GM12878 (cell line): ENCODE measurements around the gene TMPRSS6. TPM values are rescaled to one million over a fixed set of nuclear protein-coding genes. Genes with fewer than 3 reads are reported as not detected.

Experiments used
- ATAC-seq: fragments of 200-7000 bp; cut with Tn5 transposase; 3 replicates; pipeline ENCODE4 v1.9.1; 2020; ENCODE audit warnings: mild to moderate bottlenecking, moderate library complexity
- BruUV-seq: library from RNA; stranded (reverse); fragments of 400-500 nt; replicated peaks from 2 replicates; lab custom pipeline; 2021; lab: Mats Ljungman, UMichigan
- CTCF ChIA-PET: fragments of 300-600 bp; sonication (Branson Sonifier 250); formaldehyde crosslinking; extraction: SDS; loops from one replicate; lab custom pipeline; 2021; ENCODE audit warnings: inconsistent platforms; lab: Yijun Ruan, JAX
- POLR2A ChIA-PET: fragments of 350-600 bp; formaldehyde crosslinking; extraction: SDS; loops from one replicate; lab custom pipeline; 2021; ENCODE audit warnings: inconsistent platforms; lab: Charles Lee
- RAD21 ChIA-PET: fragments of 300-600 bp; sonication (Branson Sonifier 250); formaldehyde crosslinking; loops from one replicate; lab custom pipeline; 2023; ENCODE audit warnings: antibody characterized with exemption; ENCODE audit not compliant: unreplicated experiment; lab: Charles Lee
- SMC1A ChIA-PET: fragments of 300-600 bp; sonication (Branson Sonifier 250); formaldehyde crosslinking; loops from one replicate; lab custom pipeline; 2023; ENCODE audit not compliant: unreplicated experiment, uncharacterized antibody; lab: Charles Lee
- DNase-seq: peaks from one replicate; pipeline ENCODE4 v3.0.0-alpha.2; 2011; ENCODE audit warnings: low read depth, low spot score
- FAIRE-seq: peaks from 3 replicates; lab custom pipeline; 2011; peaks lifted over from hg19 to GRCh38; lab: Jason Lieb, UNC
- H2AFZ ChIP-seq: 2 replicates; pipeline ENCODE4 v1.6.0; 2011; ENCODE audit warnings: low read depth, low read length, control low read depth; ENCODE audit not compliant: control insufficient read depth
- H3K27ac ChIP-seq: 2 replicates; pipeline ENCODE4 v1.5.1; 2011; ENCODE audit warnings: control low read depth; ENCODE audit not compliant: control insufficient read depth, insufficient read depth
- H3K27me3 ChIP-seq, 2 experiments: replicated peaks in 1 of 2; 2 replicates each; pipeline versions ENCODE4 v1.6.0 to v1.6.1; 2011; ENCODE audit warnings: low read length in 1 of 2; ENCODE audit not compliant: control insufficient read depth in 2 of 2, insufficient read depth in 2 of 2
- H3K36me3 ChIP-seq, 2 experiments: 2 replicates each; pipeline ENCODE4 v1.5.1; 2011; ENCODE audit warnings: low read length in 1 of 2; ENCODE audit not compliant: control insufficient read depth in 2 of 2, insufficient read depth in 2 of 2
- H3K4me1 ChIP-seq: 2 replicates; pipeline ENCODE4 v1.6.1; 2011; ENCODE audit warnings: mild to moderate bottlenecking, low read length, moderate library complexity, mixed read lengths; ENCODE audit not compliant: control insufficient read depth, insufficient read depth
- H3K4me2 ChIP-seq: 2 replicates; pipeline ENCODE4 v1.6.0; 2011; ENCODE audit warnings: control low read depth; ENCODE audit not compliant: control insufficient read depth, insufficient read depth
- H3K4me3 ChIP-seq: fragments of 200-600 bp; sonication (generic); 2 replicates; pipeline ENCODE4 v1.5.1; 2016
- H3K79me2 ChIP-seq: 2 replicates; pipeline ENCODE4 v1.6.0; 2011; ENCODE audit warnings: low read length; ENCODE audit not compliant: control insufficient read depth, insufficient read depth
- H3K9ac ChIP-seq: 2 replicates; pipeline ENCODE4 v1.8.0; 2011; ENCODE audit warnings: low read length, control low read depth, mixed read lengths; ENCODE audit not compliant: control insufficient read depth, insufficient read depth
- H3K9me3 ChIP-seq: replicated peaks from 3 replicates; pipeline ENCODE4 v1.5.1; 2011; ENCODE audit warnings: mild to moderate bottlenecking, low read length; ENCODE audit not compliant: control insufficient read depth, insufficient read depth
- H4K20me1 ChIP-seq: 2 replicates; pipeline ENCODE4 v1.6.0; 2011; ENCODE audit not compliant: control insufficient read depth, insufficient read depth
- BHLHE40 ChIP-seq, 2 experiments: fragments of 450-650 bp in 1 of 2; IDR thresholded peaks; 2 replicates each; pipeline ENCODE4 v1.6.1; 2011 to 2017; ENCODE audit warnings: low read depth in 2 of 2, borderline replicate concordance in 1 of 2, improper control_type of control experiment in 1 of 2, low read length in 1 of 2, mild to moderate bottlenecking in 1 of 2
- DPF2 ChIP-seq: fragments of 450-650 bp; IDR thresholded peaks from 2 replicates; pipeline ENCODE4 v1.6.1; 2017; ENCODE audit warnings: mild to moderate bottlenecking
- IKZF2 ChIP-seq, 2 experiments: fragments of 450-650 bp; IDR thresholded peaks; 2 replicates each; pipeline ENCODE4 v1.6.1; 2017; ENCODE audit warnings: mild to moderate bottlenecking in 2 of 2, moderate library complexity in 2 of 2
- ZBTB40 ChIP-seq: fragments of 450-650 bp; IDR thresholded peaks from 2 replicates; pipeline ENCODE4 v1.6.1; 2016; ENCODE audit warnings: mild to moderate bottlenecking, moderate library complexity, borderline replicate concordance
- WGBS: methylation state at CpG from one replicate; pipeline ENCODE4 v1.1.6; 2016; ENCODE audit warnings: low lambda C conversion rate; ENCODE audit not compliant: insufficient replicate concordance, insufficient coverage; ENCODE audit errors: missing lambda C conversion rate; 5-methylcytosine and 5-hydroxymethylcytosine counted together
- in situ Hi-C: fragments of 300-500 bp; cut with MboI; formaldehyde crosslinking; loops from 9 replicates; pipeline ENCODE4 v1.14.3; 2018; ENCODE audit warnings: mixed read lengths
- intact Hi-C: fragments of 100-400 bp; cut with micrococcal nuclease; formaldehyde crosslinking; loops from one replicate; pipeline ENCODE4 v1.14.2; 2022; ENCODE audit not compliant: unreplicated experiment
- polyA plus RNA-seq, 11 experiments: library from polyadenylated mRNA; depleted of rRNA in 4 of 11; unstranded in 6 of 11; stranded (reverse) in 5 of 11; fragments of >200 nt; fragmentation: Nextera tagmentation in 4 of 11; fragmentation: Illumina TruSeq in 1 of 11; extraction: Ambion mirVana in 4 of 11; extraction: Trizol in 1 of 11; gene quantifications; 1 replicate in 1 of 11; 2 replicates in 10 of 11; pipeline versions ENCODE4 v1.2.1 to v1.2.3, GENCODE V29; 2011 to 2016; ENCODE audit warnings: inconsistent platforms in 2 of 11, missing spikeins in 2 of 11, low read depth in 1 of 11
- total RNA-seq, 4 experiments: library from RNA; depleted of rRNA in 3 of 4; stranded (reverse); fragments of >200 nt in 3 of 4; fragmentation: Illumina TruSeq in 1 of 4; extraction: Trizol in 1 of 4; gene quantifications; 2 replicates each; pipeline versions ENCODE4 v1.2.1 to v1.2.3, GENCODE V29; 2013 to 2021

The TMPRSS6 gene
- total and polyA plus RNA-seq, 10 of the 15 experiments (the other 5 are each of a cell fraction or from before 2014, with no cell fraction given) = 0.06 to 0.69 (median 0.19) TPM; not detected in 6

GRCh38 chr22:37088108-37088605 is 21.4 kb downstream of the TMPRSS6 start:
- Histone ChIP-seq H3K4me3 (no peak overlapping the region), H3K4me2 (0 out of 2 replicates have a peak overlapping the region, but pooled peaks have one; percentile 13), H3K79me2 (no peaks in the 10 kb centered on the region), H3K9ac (no peak overlapping the region), H2AFZ (no peak overlapping the region), H3K4me1 (peaks cover 10% of the 10 kb centered on the region), H4K20me1 (no peaks in the 10 kb centered on the region), H3K27ac (no peak overlapping the region), H3K27me3 (no peaks in the 10 kb centered on the region), H3K36me3 (no peaks in the 10 kb centered on the region), H3K9me3 (no peaks in the 10 kb centered on the region)
- FAIRE-seq = no peak
- BruUV-seq = no TSS peak
- 0 out of 4 replicates have a peak, but pooled peaks of 1 of the 2 experiments have one; percentile 21 for TF ChIP-seq IKZF2 (IDR thresholded peaks at IDR 0.05)
- 0 out of 2 replicates have a peak, but pooled peaks have one; percentile 16 for TF ChIP-seq DPF2
- 0 out of 4 replicates have a peak, but pooled peaks of 1 of the 2 experiments have one; percentile 23 for TF ChIP-seq BHLHE40 (IDR thresholded peaks at IDR 0.05; ENCODE audit: borderline replicate concordance in 1 of 2, low read depth in 2 of 2, low read length in 1 of 2)
- no peak for TF ChIP-seq ZBTB40
- CTCF ChIA-PET = interaction anchor here (0.8 to 2.1 kb wide), 7 partner anchors 10 to 171 kb away, joined by 3 to 6 read pairs (median 4); no protein-coding TSS in a partner anchor
- DNase-seq = no peak
- ATAC-seq = peak; percentile 33; the same call in 2 of the 3 replicates
- intact Hi-C loops (no loop called here), in situ Hi-C loops (no loop called here)
- 19% methylated on average over 6 of the region's 6 CpGs for WGBS
- POLR2A ChIA-PET = interaction anchor here (0.6 to 1.7 kb wide), 2 partner anchors 75 to 179 kb away, joined by 4 read pairs; no protein-coding TSS in a partner anchor
- RAD21 ChIA-PET = interaction anchor here (0.6 to 3.2 kb wide), 7 partner anchors 9 to 221 kb away, joined by 3 to 15 read pairs (median 5); partner anchors contain the start of gene IL2RB
- SMC1A ChIA-PET = interaction anchor here (1.1 to 1.8 kb wide), 5 partner anchors 13 to 106 kb away, joined by 3 to 5 read pairs (median 4); no protein-coding TSS in a partner anchor
